NCI-H1930 (cell line): Measurements from ENCODE around the gene MPRIP.

Experiments
- DNase-seq, 2 experiments: peaks; one replicate each; lab custom pipeline; 2025; lab: John Stamatoyannopoulos, UW

The MPRIP gene

GRCh38 chr17:17214646-17215436 lies 172.6 kb downstream of the MPRIP start:
- no peak for DNase-seq

DNA sequence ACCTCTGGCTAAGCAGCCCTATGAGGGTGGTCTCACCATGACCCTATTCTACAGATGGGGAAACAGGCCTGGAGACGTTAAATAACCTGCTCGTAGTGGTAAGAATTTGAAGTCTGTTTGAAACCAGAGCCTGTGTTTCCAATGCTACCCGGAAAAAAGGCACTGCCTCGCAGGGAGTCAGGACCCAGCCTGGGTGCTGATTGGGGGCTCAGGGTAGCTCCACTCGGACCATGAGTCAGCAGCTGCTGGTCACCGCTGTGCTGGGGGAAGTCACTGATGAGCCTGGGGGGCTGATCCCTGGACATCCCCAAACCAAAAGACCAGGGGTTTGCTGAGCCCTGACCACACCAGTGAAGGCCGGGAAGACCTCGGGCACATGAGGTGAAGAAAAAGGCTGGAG lies 173.3 kb downstream of the MPRIP start:
- DNase-seq = no peak

GRCh38 chr17:17216236-17216635 lies 174.0 kb downstream of the MPRIP start:
- no peak for DNase-seq

DNA sequence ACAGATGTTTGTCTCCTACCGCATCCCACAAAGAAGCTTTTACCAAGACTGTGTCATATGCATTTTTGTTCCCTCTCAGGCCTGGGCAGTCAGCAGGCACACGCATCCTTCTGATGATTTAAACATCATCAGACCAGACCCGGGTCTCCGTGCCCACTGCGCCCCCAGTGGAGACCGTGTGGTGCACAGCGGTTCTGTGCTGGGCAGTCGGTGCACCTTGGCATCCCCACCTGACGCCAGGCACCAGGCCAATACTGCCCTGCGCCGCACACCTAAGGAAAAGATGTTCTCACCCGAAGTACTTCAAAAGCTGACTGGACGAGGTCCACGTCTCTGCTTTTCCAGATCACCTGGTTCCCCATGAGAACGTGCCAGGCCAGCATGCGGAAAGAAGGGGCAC lies 174.5 kb downstream of the MPRIP start:
- no peak for DNase-seq

DNA sequence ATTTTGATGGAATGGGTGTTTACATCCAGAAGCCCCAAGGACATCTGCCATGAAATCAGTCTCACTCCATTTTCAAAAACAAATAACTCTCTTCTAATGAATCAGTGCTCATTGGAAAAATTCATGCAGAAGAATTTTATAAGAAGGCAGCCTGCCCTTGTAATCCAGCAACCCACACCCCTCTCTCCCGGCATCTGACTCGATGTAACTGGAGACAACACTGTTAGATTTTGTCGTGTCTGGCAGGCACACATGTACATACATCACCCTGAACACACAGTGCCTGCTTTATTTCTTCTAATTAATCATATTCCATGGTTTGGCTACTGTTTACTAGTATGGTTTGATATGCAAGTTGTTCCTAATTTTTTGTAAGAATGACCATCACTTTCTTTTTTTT lies 175.7 kb downstream of the MPRIP start:
- DNase-seq = no peak

DNA sequence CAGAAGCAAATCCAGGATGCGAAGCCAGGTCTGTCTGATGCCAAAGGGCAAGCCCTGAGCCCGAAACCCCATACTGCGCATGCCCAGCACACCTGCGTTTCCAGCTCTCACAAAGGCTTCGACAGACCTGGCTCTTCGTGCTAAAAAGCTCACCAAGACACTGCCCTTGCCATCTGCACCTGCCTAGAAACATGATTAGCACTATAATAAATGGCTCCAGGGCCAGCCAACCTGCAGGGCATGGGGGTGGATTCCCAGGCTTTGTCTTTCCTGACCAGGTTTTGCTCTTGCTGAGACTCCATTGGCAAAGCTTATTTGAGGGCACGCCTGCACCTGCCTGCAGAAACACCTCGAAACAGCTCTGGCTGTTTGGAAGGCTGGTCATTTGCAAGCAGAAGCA lies 178.3 kb downstream of the MPRIP start:
- no peak for DNase-seq

GRCh38 chr17:17221329-17221728 lies 179.1 kb downstream of the MPRIP start:
- no peak for DNase-seq

DNA sequence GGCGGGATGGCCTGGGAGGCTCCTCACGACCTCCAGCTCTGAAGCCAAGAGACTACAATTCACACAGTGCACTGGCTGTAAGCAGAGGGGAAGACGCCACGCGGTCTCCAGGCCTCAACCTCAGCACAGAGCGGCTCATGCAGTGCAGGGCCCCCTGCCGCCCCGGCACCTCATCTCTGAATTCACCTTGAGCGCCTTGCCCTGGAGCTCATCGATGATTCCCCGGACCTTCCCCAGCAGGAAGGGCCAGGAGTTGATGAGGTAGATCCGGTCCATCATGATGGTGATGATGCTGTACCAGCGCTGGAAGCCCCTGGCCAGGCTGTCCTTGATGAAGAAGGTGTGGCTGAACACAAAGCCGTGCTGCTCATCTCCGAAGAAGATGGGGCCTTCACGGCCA lies 181.5 kb downstream of the MPRIP start:
- no peak for DNase-seq

DNA sequence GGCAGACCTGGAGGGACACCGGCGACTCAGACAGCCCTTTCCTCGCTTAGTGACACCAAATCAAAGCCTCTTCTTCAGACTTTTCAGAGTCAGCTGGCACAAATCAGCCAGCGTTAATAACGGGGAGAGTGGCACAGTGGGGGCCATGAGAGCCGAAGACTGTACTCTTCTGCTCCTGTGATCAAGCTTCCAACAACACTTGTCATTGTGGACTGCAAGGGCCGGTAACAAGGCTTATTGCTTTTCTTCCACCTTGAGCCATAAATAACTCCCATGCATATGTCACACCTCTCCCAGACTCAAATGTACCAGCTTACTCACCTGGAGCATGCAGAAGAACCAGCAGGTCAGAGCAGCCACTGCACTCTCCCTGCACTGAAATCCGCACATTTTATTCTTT lies 181.9 kb downstream of the MPRIP start:
- DNase-seq = no peak

DNA sequence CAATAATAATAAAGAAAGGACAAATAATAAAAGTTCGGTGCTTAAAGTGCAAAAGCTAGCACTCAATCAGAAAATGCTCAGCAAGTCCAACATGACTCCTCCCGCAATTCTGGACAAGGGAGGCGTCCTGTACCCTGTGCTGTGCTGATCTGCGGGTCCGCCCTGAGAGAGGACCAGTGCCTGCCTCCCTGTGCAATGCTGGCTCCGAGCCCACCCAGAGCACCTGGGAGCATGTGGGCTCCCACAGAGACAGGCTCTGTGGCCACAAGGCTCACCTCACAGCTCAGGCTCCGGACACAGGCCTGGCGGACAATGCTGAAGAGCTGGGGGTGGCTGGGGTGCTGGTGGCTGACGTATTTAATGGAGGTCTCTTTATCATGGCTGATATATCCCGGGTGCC lies 183.6 kb downstream of the MPRIP start:
- no peak for DNase-seq

- DNase-seq = no peak
These were observed 184.4 kb downstream of the MPRIP start for GRCh38 chr17:17226451-17227265.

- DNase-seq = no peak
These were observed 185.6 kb downstream of the MPRIP start for GRCh38 chr17:17227608-17228520.

- DNase-seq = no peak
These were observed 186.4 kb downstream of the MPRIP start for GRCh38 chr17:17228521-17229279.

GRCh38 chr17:17229416-17230384 lies 187.4 kb downstream of the MPRIP start:
- no peak for DNase-seq

DNA sequence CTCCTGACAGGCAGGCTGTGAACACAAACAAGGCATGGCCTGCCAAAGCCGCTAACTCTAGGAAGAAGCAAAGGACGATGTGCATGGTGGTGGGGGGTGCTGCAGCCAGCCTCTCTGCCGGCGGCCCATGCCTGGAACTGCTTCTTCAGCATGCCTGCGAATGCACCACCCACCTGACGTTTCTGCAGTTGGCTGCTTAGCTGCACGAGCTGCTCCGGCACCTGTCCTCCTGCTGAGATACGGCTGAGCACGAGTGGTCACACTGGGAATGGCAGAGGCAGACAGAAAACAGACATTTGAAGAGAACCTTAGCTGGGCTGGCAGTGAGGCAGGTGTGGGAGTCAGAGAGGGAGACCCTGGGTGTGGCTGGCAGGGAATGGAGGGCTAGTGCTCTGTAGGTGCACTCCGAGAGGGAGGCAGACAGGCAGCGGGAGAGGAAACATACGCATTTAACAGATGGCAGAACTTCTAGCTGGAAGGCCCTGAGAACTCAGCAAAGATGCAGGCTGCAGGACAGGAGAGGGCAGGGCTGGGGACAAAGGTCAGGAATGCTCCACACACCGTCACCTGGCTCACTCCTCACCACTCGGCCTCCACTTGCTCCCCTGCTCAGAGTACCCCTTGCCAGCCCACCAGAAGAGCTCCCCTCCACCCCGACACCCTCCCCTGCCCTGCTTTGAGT lies 189.5 kb downstream of the MPRIP start:
- DNase-seq = no peak

GRCh38 chr17:17232303-17232621 lies 190.0 kb downstream of the MPRIP start:
- no peak for DNase-seq

- DNase-seq = no peak
These were observed 193.2 kb downstream of the MPRIP start for GRCh38 chr17:17235212-17236174.

GRCh38 chr17:17236295-17237025 lies 194.2 kb downstream of the MPRIP start:
- DNase-seq = no peak
